ENCODE data around the gene KCNJ11.

DNA sequence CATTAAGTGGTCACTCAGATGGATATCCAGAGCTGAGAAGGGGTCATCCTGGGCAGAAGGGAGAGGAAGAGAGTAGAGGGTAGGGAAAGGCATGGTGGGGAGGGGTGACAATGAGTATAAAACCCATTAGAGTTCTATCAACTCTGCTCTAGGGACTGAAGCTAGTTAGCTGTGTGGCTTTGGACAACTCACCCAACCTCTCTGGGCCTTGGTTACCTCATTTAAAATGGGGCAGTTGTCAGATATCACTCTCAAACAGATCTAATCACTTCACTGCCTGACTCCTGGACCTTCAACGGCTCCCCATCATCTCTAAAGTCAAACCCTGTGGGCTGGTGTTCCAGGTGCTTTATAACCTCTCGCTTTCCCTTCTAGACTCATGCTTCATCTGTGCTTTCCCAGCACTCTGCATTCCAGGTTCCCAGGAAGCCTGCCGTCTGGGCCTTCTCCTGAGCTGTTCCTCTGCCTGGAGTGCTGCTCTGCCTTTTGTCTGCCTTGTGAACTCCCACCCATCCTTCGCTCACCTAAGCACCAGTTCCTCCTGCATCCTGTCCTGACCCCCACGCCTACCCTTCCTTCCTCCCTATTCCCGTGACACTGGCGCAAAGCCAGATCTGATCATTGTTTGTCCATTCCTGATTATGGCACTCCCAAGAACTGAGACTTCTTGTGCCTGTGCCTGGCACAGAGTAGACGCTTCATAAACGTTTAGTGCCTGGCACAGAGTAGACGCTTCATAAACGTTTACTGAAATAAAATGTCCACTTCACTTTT is 22.3 kb upstream of the KCNJ11 start:
- TF ChIP-seq, protein P1, sequence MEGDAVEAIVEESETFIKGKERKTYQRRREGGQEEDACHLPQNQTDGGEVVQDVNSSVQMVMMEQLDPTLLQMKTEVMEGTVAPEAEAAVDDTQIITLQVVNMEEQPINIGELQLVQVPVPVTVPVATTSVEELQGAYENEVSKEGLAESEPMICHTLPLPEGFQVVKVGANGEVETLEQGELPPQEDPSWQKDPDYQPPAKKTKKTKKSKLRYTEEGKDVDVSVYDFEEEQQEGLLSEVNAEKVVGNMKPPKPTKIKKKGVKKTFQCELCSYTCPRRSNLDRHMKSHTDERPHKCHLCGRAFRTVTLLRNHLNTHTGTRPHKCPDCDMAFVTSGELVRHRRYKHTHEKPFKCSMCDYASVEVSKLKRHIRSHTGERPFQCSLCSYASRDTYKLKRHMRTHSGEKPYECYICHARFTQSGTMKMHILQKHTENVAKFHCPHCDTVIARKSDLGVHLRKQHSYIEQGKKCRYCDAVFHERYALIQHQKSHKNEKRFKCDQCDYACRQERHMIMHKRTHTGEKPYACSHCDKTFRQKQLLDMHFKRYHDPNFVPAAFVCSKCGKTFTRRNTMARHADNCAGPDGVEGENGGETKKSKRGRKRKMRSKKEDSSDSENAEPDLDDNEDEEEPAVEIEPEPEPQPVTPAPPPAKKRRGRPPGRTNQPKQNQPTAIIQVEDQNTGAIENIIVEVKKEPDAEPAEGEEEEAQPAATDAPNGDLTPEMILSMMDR (IDR thresholded peaks at IDR 0.05; ENCODE audit: control extremely low read depth in 1 of 3, insufficient read depth in 1 of 3, low read depth in 1 of 3, low read length in 3 of 3), result no peak
- no peak for TF ChIP-seq POLR2AphosphoS5 (IDR thresholded peaks at IDR 0.05; ENCODE audit: low read depth, low read length)
- TF ChIP-seq RBBP5 (IDR thresholded peaks at IDR 0.05; ENCODE audit: borderline replicate concordance, low read depth, low read length), result no peak
- TF ChIP-seq SP1 (IDR thresholded peaks at IDR 0.05; ENCODE audit: low read depth, low read length), result no peak
- no peak for TF ChIP-seq EZH2 (IDR thresholded peaks at IDR 0.05; ENCODE audit: low read depth, low read length, severe bottlenecking)
- TF ChIP-seq MAFK (IDR thresholded peaks at IDR 0.05; ENCODE audit: low read depth, low read length), result no peak
- TF ChIP-seq EP300 (IDR thresholded peaks at IDR 0.05; ENCODE audit: borderline replicate concordance in 1 of 2, low read depth in 2 of 2, low read length in 2 of 2), result no peak
- TF ChIP-seq SRF (IDR thresholded peaks at IDR 0.05; ENCODE audit: low read depth, low read length), result no peak
- TF ChIP-seq, protein P2, sequence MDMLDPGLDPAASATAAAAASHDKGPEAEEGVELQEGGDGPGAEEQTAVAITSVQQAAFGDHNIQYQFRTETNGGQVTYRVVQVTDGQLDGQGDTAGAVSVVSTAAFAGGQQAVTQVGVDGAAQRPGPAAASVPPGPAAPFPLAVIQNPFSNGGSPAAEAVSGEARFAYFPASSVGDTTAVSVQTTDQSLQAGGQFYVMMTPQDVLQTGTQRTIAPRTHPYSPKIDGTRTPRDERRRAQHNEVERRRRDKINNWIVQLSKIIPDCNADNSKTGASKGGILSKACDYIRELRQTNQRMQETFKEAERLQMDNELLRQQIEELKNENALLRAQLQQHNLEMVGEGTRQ (IDR thresholded peaks at IDR 0.05; ENCODE audit: low read length), result no peak
- no peak for TF ChIP-seq POU5F1 (IDR thresholded peaks at IDR 0.05; ENCODE audit: low read depth, low read length)
- TF ChIP-seq YY1 (IDR thresholded peaks at IDR 0.05; ENCODE audit: low read depth, low read length), result no peak
- no peak for TF ChIP-seq HDAC6 (IDR thresholded peaks at IDR 0.05; ENCODE audit: low read depth, low read length)
- no peak for TF ChIP-seq TAF1 (IDR thresholded peaks at IDR 0.05; ENCODE audit: low read depth, low read length)
